Mesenchymal stem cell (in vitro differentiated cells and primary cell): ENCODE measurements around the gene COPA.

ENCODE experiments used
- DNase-seq: peaks from one replicate; pipeline ENCODE4 v3.0.0-alpha.2; 2013
- H2AFZ ChIP-seq: one replicate; pipeline ENCODE4 v1.6.1; 2013; ENCODE audit warnings: low read depth, mild to moderate bottlenecking, control low read depth, inconsistent platforms, low read length, moderate library complexity
- H2AK5ac ChIP-seq: 2 replicates; pipeline ENCODE4 v1.6.1; 2013; ENCODE audit warnings: low read length, moderate library complexity, mild to moderate bottlenecking, inconsistent platforms; ENCODE audit not compliant: severe bottlenecking
- H2BK120ac ChIP-seq: one replicate; pipeline ENCODE4 v1.6.1; 2013; ENCODE audit warnings: low read depth, mild to moderate bottlenecking, inconsistent platforms, low read length, moderate library complexity
- H2BK12ac ChIP-seq, 2 experiments: one replicate each; pipeline ENCODE4 v1.6.1; 2013; ENCODE audit warnings: inconsistent platforms in 2 of 2, low read length in 2 of 2, mild to moderate bottlenecking in 2 of 2, moderate library complexity in 2 of 2, control low read depth in 1 of 2
- H2BK15ac ChIP-seq: one replicate; pipeline ENCODE4 v1.6.1; 2013; ENCODE audit warnings: mild to moderate bottlenecking, low read depth, inconsistent platforms; ENCODE audit not compliant: poor library complexity, severe bottlenecking
- H2BK5ac ChIP-seq: 2 replicates; pipeline ENCODE4 v1.6.1; 2013; ENCODE audit warnings: low read depth, mild to moderate bottlenecking, low read length, control low read depth, inconsistent platforms; ENCODE audit not compliant: poor library complexity, severe bottlenecking
- H3K14ac ChIP-seq, 2 experiments: one replicate each; pipeline ENCODE4 v1.6.1; 2013; ENCODE audit warnings: inconsistent platforms in 2 of 2, low read length in 2 of 2, control low read depth in 1 of 2, mild to moderate bottlenecking in 1 of 2, moderate library complexity in 1 of 2
- H3K18ac ChIP-seq, 2 experiments: one replicate each; pipeline ENCODE4 v1.6.1; 2013; ENCODE audit warnings: inconsistent platforms in 2 of 2, low read length in 2 of 2, control low read depth in 1 of 2, low read depth in 1 of 2, mild to moderate bottlenecking in 1 of 2
- H3K23ac ChIP-seq, 2 experiments: one replicate each; pipeline ENCODE4 v1.6.1; 2013; ENCODE audit warnings: inconsistent platforms in 2 of 2, low read length in 2 of 2, mild to moderate bottlenecking in 2 of 2, moderate library complexity in 2 of 2, control low read depth in 1 of 2
- H3K27ac ChIP-seq: 2 replicates; pipeline ENCODE4 v1.5.1; 2013; ENCODE audit warnings: mild to moderate bottlenecking, moderate library complexity, low read length, control low read depth, inconsistent platforms; ENCODE audit not compliant: poor library complexity, severe bottlenecking
- H3K27me3 ChIP-seq, 2 experiments: 2 replicates each; pipeline versions ENCODE4 v1.6.1 to v1.7.0; 2013; ENCODE audit warnings: low read length in 2 of 2, mild to moderate bottlenecking in 2 of 2, moderate library complexity in 2 of 2, control low read depth in 1 of 2, inconsistent platforms in 1 of 2; ENCODE audit not compliant: control insufficient read depth in 1 of 2, insufficient read depth in 1 of 2
- H3K36me3 ChIP-seq, 2 experiments: 2 replicates each; pipeline versions ENCODE4 v1.6.1 to v1.7.0; 2013; ENCODE audit warnings: low read length in 2 of 2, control low read depth in 1 of 2, inconsistent platforms in 1 of 2, low read depth in 1 of 2, mild to moderate bottlenecking in 1 of 2; ENCODE audit not compliant: insufficient read depth in 2 of 2, control insufficient read depth in 1 of 2
- H3K4ac ChIP-seq, 2 experiments: one replicate each; pipeline ENCODE4 v1.6.1; 2013; ENCODE audit warnings: inconsistent platforms in 2 of 2, low read length in 2 of 2, mild to moderate bottlenecking in 2 of 2, moderate library complexity in 2 of 2, control low read depth in 1 of 2, low read depth in 1 of 2
- H3K4me1 ChIP-seq: 2 replicates; pipeline ENCODE4 v1.6.1; 2013; ENCODE audit warnings: low read depth, low read length, control low read depth; ENCODE audit not compliant: control insufficient read depth, insufficient read depth
- H3K4me2 ChIP-seq: 2 replicates; pipeline ENCODE4 v1.6.1; 2013; ENCODE audit warnings: low read length, mild to moderate bottlenecking, inconsistent platforms; ENCODE audit not compliant: poor library complexity, severe bottlenecking
- H3K4me3 ChIP-seq, 2 experiments: 2 replicates each; pipeline versions ENCODE4 v1.5.1 to v1.7.0; 2013; ENCODE audit warnings: low read length in 2 of 2, mild to moderate bottlenecking in 2 of 2, control low read depth in 1 of 2, low read depth in 1 of 2; ENCODE audit not compliant: insufficient read depth in 1 of 2
- H3K79me1 ChIP-seq: replicated peaks from 2 replicates; pipeline ENCODE4 v1.6.1; 2013; ENCODE audit warnings: mild to moderate bottlenecking, control low read depth, low read length, inconsistent platforms; ENCODE audit not compliant: poor library complexity, severe bottlenecking
- H3K9ac ChIP-seq: 2 replicates; pipeline ENCODE4 v1.7.0; 2013; ENCODE audit warnings: mild to moderate bottlenecking, low read length, moderate library complexity
- H3K9me3 ChIP-seq: 2 replicates; pipeline ENCODE4 v1.7.0; 2013; ENCODE audit warnings: mild to moderate bottlenecking, low read length; ENCODE audit not compliant: control insufficient read depth
- H4K8ac ChIP-seq: one replicate; pipeline ENCODE4 v1.6.1; 2013; ENCODE audit warnings: inconsistent platforms, mild to moderate bottlenecking, low read length, moderate library complexity
- H4K91ac ChIP-seq: one replicate; pipeline ENCODE4 v1.6.1; 2013; ENCODE audit warnings: mild to moderate bottlenecking, low read length, inconsistent platforms
- WGBS: methylation state at CpG from one replicate; pipeline ENCODE4 v1.1.7; 2013; ENCODE audit warnings: mixed read lengths; 5-methylcytosine and 5-hydroxymethylcytosine counted together

The COPA gene

GRCh38 chr1:160363951-160364735 lies 21.1 kb upstream of the COPA start:
- H3K27ac ChIP-seq = no peak overlapping the region
- 81% methylated on average over 6 of the region's 12 CpGs for WGBS

GRCh38 chr1:160363010-160363409 lies 20.0 kb upstream of the COPA start:
- Histone ChIP-seq H3K4me3 (no peak overlapping the region), H2BK5ac (no peak overlapping the region), H3K27ac (no peak overlapping the region), H4K8ac (no peak overlapping the region), H2AK5ac (no peak overlapping the region), H3K23ac (no peak overlapping the region), H3K4ac (no peak overlapping the region), H3K4me1 (peaks cover 3% of the 10 kb centered on the region), H3K36me3 (peaks cover 21 to 32% of the 10 kb centered on the region in 2 experiments), H4K91ac (no peak overlapping the region), H3K18ac (peak overlapping the region in 1 of 2 experiments; percentile 41), H2BK12ac (no peak overlapping the region), H2AFZ (no peak overlapping the region), H2BK15ac (no peak overlapping the region), H3K4me2 (no peak overlapping the region), H2BK120ac (no peak overlapping the region), H3K14ac (no peak overlapping the region), H3K27me3 (peaks cover 9 to 17% of the 10 kb centered on the region in 2 experiments), H3K9ac (no peak overlapping the region), H3K9me3 (no peaks in the 10 kb centered on the region), H3K79me1 (no peaks in the 10 kb centered on the region)
- DNase-seq = no peak
- WGBS = 71% methylated on average over 4 of the region's 5 CpGs

More at GRCh38 chr1:160363951-160364735, 21.1 kb upstream of the COPA start:
- H2BK15ac ChIP-seq = no peak overlapping the region
- H3K23ac ChIP-seq = no peak overlapping the region
- H3K4me2 ChIP-seq = no peak overlapping the region
- no peaks in the 10 kb centered on the region for H3K9me3 ChIP-seq
- H3K9ac ChIP-seq = no peak overlapping the region
- H3K36me3 ChIP-seq = peaks cover 19 to 23% of the 10 kb centered on the region in 2 experiments
- no peak overlapping the region for H4K8ac ChIP-seq
- no peak overlapping the region for H2AK5ac ChIP-seq
- H3K18ac ChIP-seq = no peak overlapping the region
- no peak overlapping the region for H2BK120ac ChIP-seq
- H4K91ac ChIP-seq = no peak overlapping the region
- DNase-seq = no peak
- peaks cover 14 to 26% of the 10 kb centered on the region in 2 experiments for H3K27me3 ChIP-seq
- no peak overlapping the region for H2AFZ ChIP-seq
- H2BK5ac ChIP-seq = no peak overlapping the region
- peaks cover 3% of the 10 kb centered on the region for H3K4me1 ChIP-seq
- H2BK12ac ChIP-seq = no peak overlapping the region
- H3K14ac ChIP-seq = no peak overlapping the region
- no peak overlapping the region for H3K4ac ChIP-seq
- H3K79me1 ChIP-seq = no peaks in the 10 kb centered on the region
- no peak overlapping the region for H3K4me3 ChIP-seq

DNA sequence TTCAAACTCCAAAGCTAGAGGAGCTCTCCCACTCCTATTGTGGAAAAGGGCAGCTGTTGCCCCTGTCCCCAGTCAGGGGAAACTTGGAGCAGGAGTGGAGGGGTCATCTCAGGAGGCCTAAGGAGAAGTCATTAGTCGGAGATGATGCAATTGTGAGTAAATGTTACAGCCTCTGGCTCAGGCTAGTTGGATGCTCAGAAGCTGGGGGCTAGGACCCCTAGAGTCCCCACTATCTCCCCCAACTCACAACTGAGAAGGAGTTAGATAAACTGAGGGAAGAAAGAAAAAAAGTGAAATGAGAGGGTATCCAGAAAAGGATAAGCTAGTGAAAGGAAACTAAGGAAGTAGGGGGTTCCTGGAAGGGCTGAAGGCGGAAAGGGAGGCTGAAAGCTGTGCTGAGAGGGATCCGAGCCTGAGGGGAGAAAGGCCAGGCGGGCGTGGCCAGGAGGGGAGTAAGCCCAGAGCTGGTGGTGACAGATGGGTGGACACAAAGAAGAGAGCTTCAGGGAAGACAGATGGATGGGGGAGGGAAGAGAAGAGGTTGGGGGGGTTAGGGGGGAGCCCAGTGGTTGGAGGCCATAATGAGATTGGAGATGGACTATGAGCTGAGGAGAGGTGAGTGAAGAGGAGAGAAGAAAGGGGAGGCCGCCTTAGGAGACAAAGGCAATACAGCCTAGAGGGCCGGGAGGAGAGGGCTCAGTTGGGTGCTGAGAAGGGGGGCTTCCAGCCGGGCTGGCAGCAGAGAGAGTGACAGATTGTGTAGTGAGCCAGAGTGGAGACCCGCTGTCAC lies 19.3 kb upstream of the COPA start:
- Histone ChIP-seq H4K8ac (peak overlapping the region; percentile 7), H3K18ac (peak overlapping the region in 1 of 2 experiments; percentile 41), H2AFZ (no peak overlapping the region), H3K27me3 (peaks cover 5 to 11% of the 10 kb centered on the region in 2 experiments), H3K14ac (no peak overlapping the region), H2AK5ac (no peak overlapping the region), H3K4me2 (no peak overlapping the region), H2BK120ac (no peak overlapping the region), H3K23ac (no peak overlapping the region), H3K9me3 (no peaks in the 10 kb centered on the region), H3K79me1 (no peaks in the 10 kb centered on the region), H3K4me3 (no peak overlapping the region), H2BK15ac (no peak overlapping the region), H3K4me1 (peaks cover 3% of the 10 kb centered on the region), H2BK12ac (no peak overlapping the region), H3K4ac (no peak overlapping the region), H4K91ac (no peak overlapping the region), H3K9ac (no peak overlapping the region), H2BK5ac (no peak overlapping the region), H3K36me3 (peaks cover 26 to 38% of the 10 kb centered on the region in 2 experiments), H3K27ac (no peak overlapping the region)
- 85% methylated on average over 9 of the region's 9 CpGs for WGBS
- DNase-seq = no peak

DNA sequence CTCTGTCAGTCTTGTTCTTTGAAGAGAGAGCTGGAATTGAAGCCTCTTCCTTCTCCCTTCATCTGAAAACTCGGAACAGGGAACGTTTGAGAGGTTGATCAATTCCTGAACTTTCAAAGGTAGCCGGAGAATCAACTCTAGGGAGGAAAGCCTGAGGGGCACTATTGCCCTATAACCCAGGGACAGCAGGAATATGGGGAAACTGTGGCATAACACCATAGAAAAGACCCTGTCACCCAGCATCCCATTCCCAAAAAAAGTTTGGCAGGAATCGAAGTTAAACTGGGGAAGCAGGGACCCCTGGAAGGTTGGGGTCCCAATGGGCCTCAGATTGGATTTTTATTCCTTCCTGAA lies 18.7 kb upstream of the COPA start:
- Histone ChIP-seq H3K27me3 (peaks cover 0 to 5% of the 10 kb centered on the region in 2 experiments), H3K4me2 (no peak overlapping the region), H2BK15ac (no peak overlapping the region), H3K4me1 (peaks cover 3% of the 10 kb centered on the region), H2BK5ac (no peak overlapping the region), H4K91ac (no peak overlapping the region), H3K14ac (no peak overlapping the region), H2BK120ac (no peak overlapping the region), H4K8ac (no peak overlapping the region), H3K4me3 (no peak overlapping the region), H3K9ac (no peak overlapping the region), H3K36me3 (peaks cover 32 to 42% of the 10 kb centered on the region in 2 experiments), H2AFZ (no peak overlapping the region), H3K79me1 (no peaks in the 10 kb centered on the region), H2BK12ac (no peak overlapping the region), H2AK5ac (no peak overlapping the region), H3K9me3 (no peaks in the 10 kb centered on the region), H3K23ac (no peak overlapping the region), H3K4ac (no peak overlapping the region), H3K27ac (no peak overlapping the region), H3K18ac (no peak overlapping the region)
- 100% methylated on average over 4 of the region's 4 CpGs for WGBS
- no peak for DNase-seq
